Stimulated activated CD4-positive, alpha-beta T cell treated with anti-CD3 and anti-CD28 coated beads, Interleukin-2, amount 100 ng/mL, for 4 hours (primary cell): ENCODE measurements around the gene CEP128.

Experiments used
- DNase-seq: peaks from one replicate; pipeline ENCODE4 v3.0.0-alpha.2; 2020; ENCODE audit warnings: low read depth

Gene CEP128

DNA sequence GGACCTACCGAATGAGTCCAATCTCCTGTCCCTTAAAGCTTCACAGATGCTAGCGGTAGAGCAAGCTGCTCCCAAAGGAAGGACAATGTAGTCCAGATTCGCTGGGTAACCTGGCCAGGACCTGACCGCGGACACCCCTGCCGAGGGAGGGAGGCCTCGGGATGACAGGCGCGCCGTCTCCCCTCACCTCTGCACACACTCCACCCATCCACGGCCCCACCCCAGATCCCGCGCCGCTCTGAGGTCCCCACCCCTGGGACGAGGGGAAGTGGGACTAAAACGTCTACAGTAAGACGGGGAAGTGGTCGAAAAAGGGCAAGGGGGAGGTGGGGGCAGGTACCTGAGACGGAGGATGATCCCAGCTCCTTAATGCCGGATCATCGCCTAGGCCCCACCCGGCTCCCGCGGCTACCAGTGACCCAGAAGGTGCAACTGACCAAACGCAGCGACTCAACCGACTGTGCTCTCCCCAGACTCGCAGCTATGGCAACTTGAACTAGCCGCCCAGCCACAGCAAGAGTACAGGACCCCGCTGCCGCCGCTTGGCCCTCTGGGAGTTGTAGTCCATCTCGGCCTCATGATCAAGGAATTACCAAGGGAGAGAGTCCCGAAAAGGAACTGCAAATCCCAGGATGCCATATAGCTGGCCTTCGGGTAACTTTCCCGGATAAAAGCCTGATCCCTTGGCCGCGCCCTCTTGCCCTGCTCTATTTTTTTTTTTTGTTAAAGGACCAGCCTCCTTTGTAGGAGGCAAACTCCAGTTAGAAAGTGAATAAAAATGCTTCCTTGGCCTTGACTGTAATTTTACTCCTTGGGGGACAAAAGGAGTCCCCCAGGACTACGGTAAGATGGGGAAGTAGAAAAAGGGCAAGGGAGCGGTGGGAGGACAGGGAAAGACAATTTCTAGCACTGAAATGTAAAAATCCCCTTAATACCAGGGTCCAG is at the start of gene CEP128:
Gene CEP128 (minus strand): TSS at position 498 of the 945 bp plus-strand sequence.
- DNase-seq, result peak; percentile 70

DNA sequence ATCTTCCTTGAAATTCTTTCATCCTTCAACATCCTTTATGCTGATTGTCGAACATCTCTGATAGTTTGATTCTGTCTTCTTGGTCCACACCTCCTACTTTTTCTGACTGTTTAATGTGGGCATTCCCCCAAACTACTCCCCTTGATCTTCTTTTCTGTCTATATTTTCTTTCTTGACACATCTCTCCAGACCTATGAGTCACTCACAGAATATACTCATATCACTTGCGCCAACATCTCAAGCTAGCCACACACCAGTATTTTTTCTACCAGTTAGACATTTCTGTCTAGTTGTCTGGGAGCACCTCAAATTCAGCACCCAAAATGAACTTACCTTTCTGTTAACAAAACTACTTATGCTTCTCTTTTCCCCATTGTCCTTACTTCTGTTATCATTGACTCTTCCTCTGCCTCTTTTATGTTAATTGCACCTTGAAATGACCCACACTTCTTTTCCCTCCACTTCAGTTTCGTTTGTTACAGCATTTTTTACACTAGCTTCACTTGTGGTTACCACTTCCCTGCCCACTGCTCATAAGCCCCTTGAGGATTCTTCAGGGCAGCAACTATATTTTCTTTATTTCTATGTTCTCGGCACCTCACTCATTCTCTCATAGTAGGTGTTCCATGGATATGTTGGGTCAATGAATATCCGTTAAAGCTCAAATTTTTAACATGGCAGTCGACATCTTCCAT is 47.3 kb upstream of the CEP128 start:
- DNase-seq, result no peak

DNA sequence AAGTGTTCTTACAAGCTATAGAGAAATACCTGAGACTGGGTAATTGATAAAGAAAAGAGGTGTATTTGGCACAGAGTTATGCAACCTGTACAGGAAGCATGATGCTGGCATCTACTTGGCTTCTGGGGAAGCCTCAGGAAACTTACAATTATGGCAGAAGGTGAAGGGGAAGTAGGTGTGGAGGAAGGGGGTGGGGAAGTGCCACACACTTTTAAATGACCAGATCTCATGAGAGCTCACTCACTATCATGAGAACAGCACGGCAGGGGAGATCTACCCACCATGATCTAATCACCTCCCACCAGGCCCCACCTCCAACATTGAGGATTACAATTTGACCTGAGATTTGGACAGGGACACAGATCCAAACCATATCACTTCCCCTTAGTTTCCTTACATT is 46.7 kb upstream of the CEP128 start:
- DNase-seq, result no peak

DNA sequence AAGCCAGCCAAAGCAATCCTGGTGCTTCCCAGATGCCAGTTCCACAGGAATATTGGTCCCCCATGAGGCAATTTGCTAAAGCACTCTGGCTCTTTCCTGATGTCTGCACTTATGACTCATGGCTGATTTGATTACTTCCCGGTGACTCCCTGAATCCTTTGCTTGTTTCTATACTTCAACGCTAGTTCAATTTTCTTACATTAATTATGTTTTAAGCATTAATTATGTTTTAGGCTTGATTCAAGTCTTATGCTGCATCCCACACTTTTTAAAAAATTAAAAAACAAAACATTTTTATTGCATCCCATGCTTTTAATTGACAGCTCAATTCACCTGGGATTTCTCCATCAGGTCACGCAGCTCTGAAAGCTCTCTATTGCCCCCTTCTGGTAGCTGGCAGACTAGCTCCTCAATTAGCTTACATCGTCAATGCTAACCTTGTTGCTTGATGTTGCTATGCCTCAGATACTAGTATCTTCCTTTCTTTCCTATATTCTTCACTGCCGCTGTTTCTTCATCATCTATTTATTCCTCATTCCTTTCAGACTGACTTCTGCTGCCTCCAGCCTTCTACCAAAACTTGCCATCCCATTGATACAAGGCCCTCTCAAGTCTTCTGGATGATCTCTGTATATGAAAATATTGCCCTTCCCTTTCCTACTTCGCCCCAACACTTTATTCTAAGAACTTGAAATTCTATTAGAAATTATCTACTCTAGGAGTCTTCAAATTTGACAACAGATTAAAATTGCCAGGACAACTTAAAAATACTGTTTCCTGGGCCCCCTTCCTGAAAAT is 45.9 kb upstream of the CEP128 start:
- peak; percentile 35 for DNase-seq

DNA sequence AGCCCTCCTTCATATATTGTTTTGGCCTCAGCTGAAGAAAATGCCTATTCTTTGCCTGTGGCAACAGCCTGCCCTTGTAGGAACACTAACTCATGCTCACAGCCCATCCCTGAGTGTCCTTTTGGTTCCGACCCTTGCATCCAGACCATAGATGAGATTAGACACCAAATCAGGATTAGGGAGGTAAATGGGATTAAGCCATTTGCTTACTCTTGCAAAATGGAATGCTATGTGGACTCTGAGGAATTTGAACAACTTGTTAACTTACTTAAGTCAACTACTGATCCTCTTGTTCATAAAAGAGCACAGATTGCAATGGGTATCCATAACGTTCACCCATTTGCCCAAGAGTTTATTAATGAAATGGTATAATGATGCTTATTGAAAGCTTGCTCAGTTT is 41.2 kb upstream of the CEP128 start:
- DNase-seq, result no peak

DNA sequence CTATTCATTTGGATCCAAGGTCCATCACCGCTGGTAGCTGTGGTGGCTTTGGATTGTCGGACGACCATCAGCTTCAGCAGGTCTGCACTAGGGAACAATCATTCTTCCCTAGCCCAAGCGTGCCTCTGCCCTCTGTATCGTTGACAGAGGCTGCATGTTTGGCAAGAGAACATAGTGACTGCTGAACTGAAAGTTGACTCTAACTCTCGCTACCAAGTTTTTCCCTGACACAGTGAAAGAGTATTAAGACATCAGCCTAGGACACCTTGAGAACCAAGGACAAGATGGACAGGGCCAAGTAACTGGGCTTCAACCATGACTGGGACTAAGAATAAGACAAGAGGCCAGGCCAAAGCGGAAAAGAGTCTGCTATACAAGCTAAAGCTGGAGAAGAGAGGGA is 40.1 kb upstream of the CEP128 start:
- DNase-seq, result no peak

DNA sequence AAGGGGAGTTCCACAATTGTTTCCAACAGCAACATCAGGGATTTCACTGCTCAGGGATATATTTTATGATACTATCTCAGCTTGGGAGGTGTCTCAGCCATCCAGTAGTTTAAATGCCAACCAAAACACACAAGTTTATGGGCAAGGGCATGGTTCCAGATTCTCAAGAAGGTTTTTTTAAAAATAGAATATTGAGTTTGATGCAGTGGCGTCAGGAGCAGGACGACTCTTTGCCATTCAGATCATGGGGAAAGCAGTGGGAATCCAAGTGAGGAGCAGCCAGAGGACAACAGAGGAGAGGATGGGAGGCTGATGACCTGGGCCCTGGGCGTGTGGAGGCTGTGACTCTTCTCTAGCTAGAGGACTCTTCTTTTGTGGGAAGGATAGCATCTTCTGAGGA is 39.6 kb upstream of the CEP128 start:
- DNase-seq, result no peak

DNA sequence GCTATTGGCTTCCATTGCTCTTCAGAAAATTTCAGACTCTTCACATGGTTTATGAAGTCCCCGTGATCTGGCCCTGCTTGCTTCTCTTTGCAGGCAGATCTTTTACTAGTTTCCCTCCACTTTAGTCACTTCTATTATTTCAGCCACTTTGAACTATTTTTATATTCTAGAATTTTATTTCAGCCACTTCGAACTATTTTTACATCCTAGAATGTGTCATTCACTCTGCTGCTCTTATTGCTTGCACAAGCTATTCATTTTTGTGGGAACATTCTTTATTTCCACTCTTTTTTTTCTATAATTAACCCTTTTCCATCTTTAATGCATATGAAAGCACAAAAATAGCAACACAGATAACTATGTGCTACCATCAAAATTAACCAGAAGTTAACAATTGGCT is 38.4 kb upstream of the CEP128 start:
- DNase-seq, result no peak

DNA sequence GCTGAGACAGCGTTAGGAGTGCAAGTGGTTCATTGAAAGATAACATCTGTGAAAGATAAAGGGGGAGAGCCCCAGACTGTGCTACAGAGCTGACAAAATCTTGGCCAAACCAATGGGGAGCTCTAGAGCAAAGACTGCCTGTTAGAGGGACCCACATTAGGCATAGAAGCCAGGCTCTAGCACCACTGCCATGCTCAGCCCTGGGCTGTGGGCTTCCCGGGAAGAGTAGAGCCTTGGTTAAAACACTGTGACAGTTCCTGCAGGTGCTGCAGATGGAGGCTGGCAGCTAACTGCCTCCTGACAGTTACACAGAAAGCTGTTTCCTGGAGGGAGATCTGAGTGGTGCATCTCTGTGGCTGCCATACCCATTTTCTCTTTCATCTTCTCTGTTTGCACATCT is 36.9 kb upstream of the CEP128 start:
- no peak for DNase-seq

DNA sequence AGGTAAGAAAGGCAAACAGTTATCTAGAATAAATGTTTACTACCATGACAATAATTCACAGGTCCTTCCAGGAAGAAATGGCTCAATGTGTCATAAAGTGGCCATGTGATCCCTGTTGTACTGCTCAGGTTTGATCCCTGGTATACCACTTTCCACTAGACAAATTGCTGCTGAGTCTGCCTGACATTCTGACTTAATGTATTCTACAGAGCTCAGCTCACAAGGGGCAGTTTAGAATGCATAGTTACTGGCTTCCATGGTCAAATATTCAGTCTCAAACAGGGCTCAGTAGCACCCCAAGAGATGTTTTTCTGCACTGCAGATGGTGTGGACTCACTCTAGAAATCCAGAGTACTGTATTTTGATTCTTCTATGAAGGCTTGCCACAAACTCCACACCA is 35.7 kb upstream of the CEP128 start:
- no peak for DNase-seq

DNA sequence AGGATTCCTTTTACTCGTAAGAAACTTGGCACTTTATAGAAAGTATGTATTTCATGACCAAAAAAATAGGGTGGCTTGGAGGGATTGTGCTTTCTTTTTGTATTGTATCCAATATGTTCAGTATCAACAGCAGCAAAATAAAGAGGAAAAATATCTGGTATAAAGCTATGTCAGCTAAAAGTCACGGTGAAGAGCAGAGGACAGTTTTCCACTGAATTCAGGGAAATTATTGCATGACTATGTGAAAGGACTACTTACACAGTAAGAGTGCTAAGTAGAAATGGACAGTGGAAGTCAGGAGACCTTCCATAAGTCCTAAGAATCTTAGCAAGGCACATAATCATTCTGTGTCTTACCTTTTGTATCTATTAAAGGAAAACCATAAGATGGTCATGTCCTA is 33.1 kb upstream of the CEP128 start:
- no peak for DNase-seq

DNA sequence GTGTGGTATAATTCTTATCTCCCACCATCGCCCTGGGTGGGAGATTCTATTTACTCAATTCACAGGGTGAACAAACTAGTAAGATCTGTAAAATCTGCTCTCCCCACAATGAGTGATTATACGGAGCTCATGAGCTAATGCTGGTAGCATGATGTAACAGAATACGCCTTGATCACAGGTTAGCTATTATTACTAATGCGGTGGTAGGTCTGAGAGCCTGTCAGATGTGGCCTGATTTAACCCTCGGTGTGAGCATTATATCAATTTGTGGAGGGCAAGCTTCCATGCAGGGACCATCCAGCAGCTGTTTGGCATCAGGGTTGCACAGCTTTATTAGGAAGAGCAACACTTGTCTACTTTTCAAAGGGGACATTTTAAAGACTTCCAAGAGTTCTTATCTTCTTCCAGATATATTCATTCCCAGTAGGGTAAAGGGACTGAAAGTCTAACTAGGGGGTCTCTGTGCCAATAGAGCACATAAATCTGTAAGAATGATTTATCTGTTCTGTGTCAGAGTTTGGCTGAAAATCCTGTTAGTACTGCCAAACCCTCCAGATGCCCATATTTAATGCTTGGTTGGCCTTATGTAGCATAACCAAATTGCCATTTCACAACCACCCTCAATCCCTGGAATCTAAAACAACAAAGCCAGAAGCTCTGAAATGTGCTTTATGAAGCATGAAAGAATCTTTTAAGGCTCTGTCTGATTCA is 32.5 kb upstream of the CEP128 start:
- DNase-seq, result no peak

DNA sequence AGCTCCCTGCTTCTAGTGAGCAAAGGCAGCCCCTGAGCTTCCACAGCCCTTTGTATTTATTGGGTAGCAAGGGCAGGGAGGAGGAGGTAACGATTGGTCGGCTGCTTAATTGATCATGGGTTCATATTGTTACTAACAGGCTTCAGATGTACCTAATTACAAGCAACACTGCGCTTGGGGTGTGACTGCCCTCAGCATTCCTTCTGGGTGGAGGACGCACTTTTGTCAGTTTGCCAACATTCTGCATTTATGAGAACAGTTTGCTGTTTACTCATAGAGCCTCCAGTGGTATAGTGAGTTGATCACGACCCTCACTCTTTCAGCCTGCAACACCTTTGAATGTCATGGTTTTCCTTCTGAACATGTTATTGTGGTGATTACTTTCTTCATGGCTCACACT is 23.5 kb upstream of the CEP128 start:
- DNase-seq, result no peak

DNA sequence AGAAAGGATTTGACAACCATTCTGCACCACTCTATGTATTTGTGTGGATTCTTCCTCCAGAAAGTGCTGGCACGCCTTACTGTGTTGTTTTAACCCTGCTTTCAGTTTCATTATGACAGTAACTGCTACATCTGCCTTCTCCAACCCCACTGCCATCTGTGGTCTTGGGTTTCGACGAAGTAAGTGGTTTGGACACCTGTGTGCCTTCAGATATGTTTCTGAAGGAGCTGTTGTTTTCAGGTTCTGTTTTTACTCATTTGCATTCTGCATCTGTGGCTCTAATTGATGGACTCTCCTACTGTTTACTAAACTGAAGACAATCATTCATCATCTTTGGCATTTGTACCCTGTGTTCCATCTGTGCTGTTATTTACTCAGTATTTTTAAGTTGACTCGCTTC is 18.0 kb upstream of the CEP128 start:
- DNase-seq, result peak; percentile 28

DNA sequence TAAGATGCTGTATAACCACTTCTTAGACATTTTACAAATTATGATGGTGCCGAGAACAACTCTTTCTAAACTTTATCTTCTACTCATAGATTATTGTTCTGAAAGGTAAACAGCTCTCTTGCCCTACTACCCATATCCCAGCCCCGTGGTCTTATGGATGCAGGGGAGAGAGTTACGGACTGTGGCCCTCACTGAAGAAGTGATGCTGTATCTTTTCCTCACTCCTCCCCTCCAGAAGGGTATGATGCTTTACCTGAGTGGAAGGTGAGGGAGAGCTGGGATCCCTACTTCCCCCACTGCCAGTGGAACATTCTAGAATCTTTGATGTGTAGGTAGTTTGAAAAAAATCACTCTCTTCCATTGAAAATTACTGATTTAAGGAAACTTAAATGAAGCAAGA is 17.4 kb upstream of the CEP128 start:
- DNase-seq, result no peak

DNA sequence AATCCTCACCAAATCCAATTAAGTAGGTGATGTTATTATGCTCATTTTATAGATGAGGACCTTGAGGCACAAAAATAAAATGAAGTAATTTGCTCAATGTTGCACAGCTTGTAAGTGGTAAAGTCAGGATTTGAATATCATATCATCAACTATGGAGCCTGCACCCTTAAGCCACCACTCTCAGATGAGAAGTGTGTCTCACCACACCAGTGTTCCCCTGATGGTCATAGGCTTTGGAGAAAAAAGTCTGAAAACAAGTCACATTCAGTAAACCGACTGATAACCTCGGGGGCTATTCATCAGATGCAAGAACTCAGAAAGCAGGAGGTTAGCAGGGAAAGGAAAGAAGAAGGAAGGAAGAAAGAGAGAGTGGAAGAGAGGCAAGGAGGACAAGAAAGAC is 16.7 kb upstream of the CEP128 start:
- no peak for DNase-seq

DNA sequence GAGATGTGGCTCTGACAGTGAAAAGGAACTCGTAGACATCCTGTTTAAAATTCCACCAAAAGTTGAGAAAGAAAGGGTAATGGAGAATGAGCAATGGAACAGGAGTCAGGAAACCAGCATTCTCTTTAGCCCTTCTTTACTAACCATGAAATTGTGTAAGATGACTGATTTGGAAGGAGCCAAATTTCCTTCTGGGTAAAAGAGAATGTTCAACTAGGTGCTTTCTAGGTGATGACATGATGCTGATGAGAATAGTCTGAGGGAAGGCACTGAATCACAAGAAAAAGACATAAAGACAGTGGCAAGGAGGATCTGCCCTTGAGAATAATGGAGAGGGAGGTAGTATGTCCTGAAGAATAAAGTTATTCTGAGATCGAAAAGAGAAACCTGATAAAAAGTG is 16.1 kb upstream of the CEP128 start:
- no peak for DNase-seq

DNA sequence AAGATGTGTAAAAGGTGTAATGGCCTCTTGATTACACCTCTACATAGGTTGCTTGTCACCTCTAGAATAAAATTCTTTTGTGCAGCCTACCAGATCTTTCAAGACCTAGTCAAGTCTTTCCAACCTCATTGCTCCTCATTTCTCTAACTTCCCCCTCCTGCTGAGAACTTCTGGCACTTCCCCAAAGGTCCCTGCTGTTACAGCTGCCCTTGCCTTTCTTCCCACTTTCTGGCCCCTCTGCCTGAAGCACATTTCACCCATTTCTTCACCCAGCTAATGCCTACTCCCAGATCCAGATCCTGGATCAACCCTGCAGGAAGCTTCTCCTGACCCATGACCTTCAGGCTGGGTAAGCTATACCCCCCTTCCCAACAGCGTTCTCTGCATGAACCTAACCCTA is 15.4 kb upstream of the CEP128 start:
- no peak for DNase-seq

DNA sequence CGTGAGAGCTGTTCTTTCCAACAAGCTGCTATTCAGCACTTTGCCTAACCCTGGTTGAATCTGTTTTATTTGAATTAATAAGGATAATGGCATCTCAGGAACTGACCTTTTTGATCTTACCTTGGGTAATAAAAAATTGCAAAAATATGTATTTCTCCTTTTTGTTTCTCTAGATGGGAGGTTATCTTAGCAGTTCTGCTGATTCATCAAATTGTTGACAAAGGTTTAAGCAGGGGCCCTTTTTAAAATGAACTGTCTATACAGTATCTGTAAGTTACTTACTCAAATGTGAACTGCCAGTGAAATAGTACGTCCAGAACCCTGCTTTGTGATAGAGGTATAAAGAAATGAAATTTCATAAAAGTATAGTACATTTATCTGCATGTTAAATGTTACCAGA is 14.6 kb upstream of the CEP128 start:
- DNase-seq, result no peak

DNA sequence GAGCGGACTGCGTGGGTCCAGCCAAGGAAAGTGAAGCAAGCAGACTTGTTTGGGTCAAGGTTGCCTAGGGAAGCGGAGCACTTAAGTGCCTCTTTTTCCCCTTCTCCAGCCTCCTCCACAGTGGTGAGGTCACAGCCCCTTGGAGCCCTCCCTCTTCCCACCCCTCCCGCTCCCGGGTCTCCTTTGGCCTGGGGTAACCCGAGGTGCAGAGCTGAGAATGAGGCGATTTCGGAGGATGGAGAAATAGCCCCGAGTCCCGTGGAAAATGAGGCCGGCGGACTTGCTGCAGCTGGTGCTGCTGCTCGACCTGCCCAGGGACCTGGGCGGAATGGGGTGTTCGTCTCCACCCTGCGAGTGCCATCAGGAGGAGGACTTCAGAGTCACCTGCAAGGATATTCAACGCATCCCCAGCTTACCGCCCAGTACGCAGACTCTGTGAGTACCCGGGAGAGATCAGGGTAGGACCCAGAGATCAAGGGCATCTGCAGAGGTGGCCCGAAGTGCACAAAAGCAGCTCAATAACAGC is 13.9 kb upstream of the CEP128 start, which contains the start of gene TSHR:
Gene TSHR (plus strand): TSS at position 206 of the 526 bp plus-strand sequence. CDS start 60 bp downstream, at position 266.
- no peak for DNase-seq

DNA sequence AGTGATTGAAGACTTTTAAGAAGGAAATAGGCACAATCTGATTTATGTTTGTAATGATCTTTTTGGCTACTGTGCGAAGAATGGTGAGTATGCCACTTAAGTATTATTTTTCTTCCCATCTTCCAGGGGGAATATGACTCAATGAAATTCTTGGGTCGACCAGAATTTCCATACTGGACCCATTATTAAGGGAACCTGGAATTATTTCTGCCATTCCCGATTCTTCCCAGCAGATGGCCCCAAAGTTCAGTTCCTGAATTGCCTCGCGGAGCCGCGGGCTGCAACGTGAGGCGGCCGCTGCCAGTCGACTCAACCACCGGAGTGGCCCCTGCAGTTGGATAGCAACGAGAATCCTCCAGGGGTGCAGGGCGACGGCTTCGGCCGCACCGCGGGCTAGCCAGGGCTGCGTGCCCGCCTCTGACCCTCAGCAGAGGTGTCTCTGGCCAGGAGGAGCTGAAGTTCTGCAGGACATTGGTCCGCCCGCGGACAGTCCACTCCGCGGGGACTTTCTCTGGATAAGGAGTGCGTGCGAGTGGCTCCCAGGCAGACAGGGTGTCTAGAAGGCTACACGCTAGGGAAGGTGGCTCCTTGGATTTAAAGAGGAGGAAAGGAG is 13.3 kb upstream of the CEP128 start:
- peak; percentile 56 for DNase-seq
